ENCODE measurements around the gene DNM1.

DNM1 gene

GRCh38 chr9:128164307-128164885, 38.8 kb upstream of the DNM1 start:
- POLR2A ChIA-PET, result no interaction called here
- CTCF ChIA-PET, result interaction anchor here (1.2 to 1.7 kb wide), 4 partner anchors 10 to 44 kb away, joined by 3 to 5 read pairs (median 4); no protein-coding TSS in a partner anchor
- no peak for TF ChIP-seq CTCF (IDR thresholded peaks at IDR 0.05; ENCODE audit: insufficient read depth, low read length, missing control alignments)
- DNase-seq (ENCODE audit: low read depth, low spot score), result no peak
- no peak overlapping the region for H3K4me3 ChIP-seq (ENCODE audit: low read depth, low read length)

GRCh38 chr9:128166169-128166568, 37.0 kb upstream of the DNM1 start:
- no peak for DNase-seq (ENCODE audit: low read depth, low spot score)
- H3K4me3 ChIP-seq (ENCODE audit: low read depth, low read length), result no peak overlapping the region
- CTCF ChIA-PET, result no interaction called here
- POLR2A ChIA-PET, result no interaction called here
- no peak for TF ChIP-seq CTCF (IDR thresholded peaks at IDR 0.05; ENCODE audit: insufficient read depth, low read length, missing control alignments)

GRCh38 chr9:128167209-128167608, 36.0 kb upstream of the DNM1 start:
- no peak overlapping the region for H3K4me3 ChIP-seq (ENCODE audit: low read depth, low read length)
- POLR2A ChIA-PET, result no interaction called here
- DNase-seq (ENCODE audit: low read depth, low spot score), result no peak
- no peak for TF ChIP-seq CTCF (IDR thresholded peaks at IDR 0.05; ENCODE audit: insufficient read depth, low read length, missing control alignments)
- CTCF ChIA-PET, result interaction anchor here (2.0 kb wide), 1 partner anchor 23 kb away, joined by 4 read pairs; no protein-coding TSS in a partner anchor

- DNase-seq (ENCODE audit: low read depth, low spot score), result no peak
- ChIA-PET POLR2A (interaction anchor here (0.8 kb wide), 1 partner anchor 8 kb away, joined by 3 read pairs; the partner anchor contains the start of gene BBLN), CTCF (interaction anchor here (0.6 to 2.4 kb wide), 4 partner anchors 15 to 24 kb away, joined by 3 to 8 read pairs (median 5); partner anchors contain the start of gene CIZ1)
- no peak overlapping the region for H3K4me3 ChIP-seq (ENCODE audit: low read depth, low read length)
- no peak for TF ChIP-seq CTCF (IDR thresholded peaks at IDR 0.05; ENCODE audit: insufficient read depth, low read length, missing control alignments)
Observed at GRCh38 chr9:128168731-128169308, 34.4 kb upstream of the DNM1 start.

- no peak for DNase-seq (ENCODE audit: low read depth, low spot score)
- ChIA-PET CTCF (interaction anchor here (2.1 to 2.4 kb wide), 2 partner anchors 14 to 21 kb away, joined by 6 to 8 read pairs; partner anchors contain the start of gene CIZ1), POLR2A (interaction anchor here (0.8 kb wide), 1 partner anchor 9 kb away, joined by 3 read pairs; the partner anchor contains the start of gene BBLN)
- no peak for TF ChIP-seq CTCF (IDR thresholded peaks at IDR 0.05; ENCODE audit: insufficient read depth, low read length, missing control alignments)
- H3K4me3 ChIP-seq (ENCODE audit: low read depth, low read length), result no peak overlapping the region
Observed at GRCh38 chr9:128169492-128169891, 33.7 kb upstream of the DNM1 start.

GRCh38 chr9:128169925-128170324, 33.3 kb upstream of the DNM1 start:
- no peak overlapping the region for H3K4me3 ChIP-seq (ENCODE audit: low read depth, low read length)
- no peak for DNase-seq (ENCODE audit: low read depth, low spot score)
- no peak for TF ChIP-seq CTCF (IDR thresholded peaks at IDR 0.05; ENCODE audit: insufficient read depth, low read length, missing control alignments)
- CTCF ChIA-PET, result interaction anchor here (2.1 to 2.4 kb wide), 2 partner anchors 14 to 21 kb away, joined by 6 to 8 read pairs; partner anchors contain the start of gene CIZ1
- POLR2A ChIA-PET, result no interaction called here

Data from AG04449 (cell line).